CD4-positive, alpha-beta T cell treated with Interleukin-4 for 4 hours (primary cell): ENCODE data around the gene NDUFV3.
"Not testable (repeated sequence)": the region's sequence is repeated elsewhere in the genome, so short reads cannot be mapped to it uniquely, and the experiment has no call there.

ENCODE experiments used
- DNase-seq: peaks from one replicate; pipeline ENCODE4 v3.0.0-alpha.2; 2020

NDUFV3 gene

DNA sequence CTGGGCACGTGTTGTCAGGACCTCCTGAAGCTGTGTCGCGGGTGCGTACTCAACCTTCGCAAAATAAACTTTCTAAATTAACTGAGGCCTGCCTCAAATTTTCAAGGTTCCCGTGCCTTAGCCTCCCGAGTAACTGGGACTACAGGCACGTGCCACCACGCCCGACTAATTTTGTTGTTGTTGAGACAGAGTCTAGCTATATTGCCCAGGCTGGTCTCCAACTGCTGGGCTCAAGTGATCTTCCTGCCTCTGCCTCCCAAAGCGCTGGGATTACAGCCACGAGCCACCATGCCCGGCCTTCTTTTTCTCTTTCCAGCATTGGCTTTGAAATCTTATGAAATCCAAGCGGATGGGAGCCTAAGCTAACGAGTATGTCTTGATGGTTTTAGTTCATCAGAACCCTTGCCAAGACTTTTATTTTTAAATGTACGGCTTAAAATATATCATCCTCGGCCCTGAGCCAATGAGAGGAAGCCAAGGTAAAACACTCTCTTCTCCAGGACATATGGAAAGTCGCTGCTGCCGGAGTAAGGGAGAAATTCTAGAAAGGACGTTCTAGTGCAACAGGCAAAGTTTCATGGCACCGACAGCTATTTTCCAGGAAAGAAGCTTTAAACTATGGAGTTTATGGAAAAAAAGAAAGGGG is 45.0 kb downstream of the NDUFV3 start:
- DNase-seq, result no peak

DNA sequence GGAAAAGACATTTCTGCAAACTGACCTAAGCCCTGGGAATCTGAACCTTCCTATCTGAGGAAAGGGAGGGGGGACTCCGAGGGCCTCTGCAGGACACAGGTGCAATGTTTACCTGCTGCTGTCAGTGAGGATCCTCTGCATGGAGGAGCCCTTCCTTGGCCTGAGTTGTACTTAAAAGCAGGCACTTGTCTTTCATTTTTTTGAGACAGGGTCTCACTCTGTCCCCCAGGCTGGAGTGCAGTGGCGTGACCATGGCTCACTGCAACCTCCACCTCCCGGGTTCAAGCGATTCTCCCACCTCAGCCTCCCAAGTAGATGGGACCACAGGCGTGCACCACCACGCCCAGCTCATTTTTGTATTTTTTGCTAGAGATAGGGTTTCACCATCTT is 45.5 kb downstream of the NDUFV3 start:
- DNase-seq, result not testable (repeated sequence)

DNA sequence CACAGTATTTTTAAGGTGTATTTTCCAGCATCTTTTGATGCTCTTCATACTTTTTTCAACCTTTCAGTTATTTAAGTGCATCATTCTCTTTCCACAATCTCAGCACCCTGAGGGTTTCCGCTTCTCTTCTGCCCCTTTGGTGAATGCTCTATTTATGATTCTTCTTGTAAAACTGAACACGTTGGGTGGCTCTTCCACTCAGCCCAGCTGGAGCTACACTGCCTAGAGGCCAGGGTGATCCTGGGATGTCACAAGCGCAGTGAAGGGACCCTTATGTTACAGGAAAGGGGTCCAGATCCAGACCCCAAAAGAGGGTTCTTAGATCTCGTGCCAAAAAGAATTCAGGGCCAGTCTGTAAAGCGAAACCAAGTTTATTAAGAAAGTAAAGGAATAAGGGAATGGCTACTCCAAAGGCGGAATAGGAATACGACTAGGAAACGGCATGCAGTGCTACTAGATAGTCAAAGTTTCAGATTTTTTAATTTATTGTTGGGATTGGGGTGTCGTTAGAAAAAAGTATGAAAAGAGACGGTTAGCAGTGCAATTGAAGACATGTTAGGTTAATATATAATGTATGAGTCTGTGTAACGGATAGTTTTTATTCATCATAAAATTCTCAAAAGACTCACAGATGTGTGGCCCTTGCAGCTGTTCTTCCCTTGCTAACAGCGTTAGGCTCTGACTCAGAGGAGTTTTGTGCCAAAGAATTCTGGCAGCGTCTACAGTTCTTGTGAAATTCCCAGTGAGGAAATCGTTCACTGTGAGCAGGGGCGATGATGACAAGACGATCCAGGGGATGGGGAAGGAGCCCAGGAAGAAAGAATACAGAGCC is 46.7 kb downstream of the NDUFV3 start:
- no peak for DNase-seq

DNA sequence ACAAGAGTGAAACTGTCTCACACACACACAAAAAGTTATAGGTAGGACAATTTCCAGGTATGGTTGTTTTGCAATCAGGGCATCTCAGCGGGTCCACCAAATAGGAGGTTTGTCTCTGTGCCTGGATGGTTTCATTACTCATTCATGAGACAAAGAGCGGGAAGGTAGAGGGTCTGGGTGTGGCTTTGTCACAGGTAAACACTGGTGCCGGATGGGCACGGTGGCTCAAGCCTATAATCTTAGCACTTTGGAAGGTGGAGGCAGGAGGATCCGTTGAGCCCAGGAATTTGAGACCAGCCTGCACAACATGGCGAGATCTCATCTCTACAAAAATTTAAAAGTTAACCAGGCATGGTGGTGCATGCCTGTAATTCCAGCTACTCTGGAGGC is 48.6 kb downstream of the NDUFV3 start:
- DNase-seq, result no peak

DNA sequence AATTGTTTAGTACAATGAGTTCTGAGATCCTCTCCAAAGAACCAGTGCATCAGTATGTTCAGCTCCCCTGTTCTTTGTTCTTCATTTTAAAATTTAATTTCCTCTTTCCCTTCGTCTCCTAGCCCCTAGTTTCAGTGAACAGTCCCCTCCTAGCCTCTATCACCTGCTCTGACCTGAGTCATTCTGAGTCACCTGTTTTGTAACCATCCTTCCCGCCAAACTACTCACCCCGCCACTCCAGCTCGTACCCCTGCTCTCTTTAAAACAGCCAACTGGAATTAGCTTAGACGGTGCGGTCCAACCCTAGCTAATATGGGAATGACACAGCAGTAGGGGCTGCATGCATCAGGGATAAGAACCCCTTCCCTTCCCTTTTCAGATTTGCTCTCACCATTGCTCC is 49.1 kb downstream of the NDUFV3 start:
- DNase-seq, result no peak

DNA sequence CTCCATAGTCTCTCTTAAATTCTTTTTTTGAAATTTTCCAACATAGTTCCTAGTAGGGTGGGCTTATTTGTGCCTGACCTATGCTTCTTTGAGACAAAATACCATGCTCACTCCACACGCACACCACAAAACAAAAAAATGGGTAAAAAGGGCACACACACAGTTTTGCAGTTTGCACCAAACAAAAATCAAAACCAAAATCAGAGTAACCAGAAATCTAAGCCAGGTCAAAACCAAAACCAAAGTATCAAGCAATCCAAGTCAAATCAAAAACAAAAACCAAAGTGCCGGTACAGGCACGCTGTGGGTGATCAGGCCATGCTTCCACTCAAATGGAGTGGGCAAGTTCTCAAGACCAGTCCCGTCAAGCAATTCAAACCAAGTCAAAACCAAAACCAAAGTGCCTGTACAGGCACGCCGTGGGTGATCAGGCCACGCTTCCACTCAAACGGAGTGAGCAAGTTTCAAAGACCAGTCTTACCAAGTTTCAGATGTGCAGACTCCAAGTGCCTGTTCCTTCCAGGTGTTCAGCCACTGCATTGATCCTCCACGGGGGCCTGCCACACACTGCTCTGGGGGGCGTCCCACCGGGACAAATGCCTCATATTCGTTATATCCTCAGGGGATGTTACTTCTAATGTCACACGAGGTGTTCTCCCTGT is 56.1 kb downstream of the NDUFV3 start:
- not testable (repeated sequence) for DNase-seq

DNA sequence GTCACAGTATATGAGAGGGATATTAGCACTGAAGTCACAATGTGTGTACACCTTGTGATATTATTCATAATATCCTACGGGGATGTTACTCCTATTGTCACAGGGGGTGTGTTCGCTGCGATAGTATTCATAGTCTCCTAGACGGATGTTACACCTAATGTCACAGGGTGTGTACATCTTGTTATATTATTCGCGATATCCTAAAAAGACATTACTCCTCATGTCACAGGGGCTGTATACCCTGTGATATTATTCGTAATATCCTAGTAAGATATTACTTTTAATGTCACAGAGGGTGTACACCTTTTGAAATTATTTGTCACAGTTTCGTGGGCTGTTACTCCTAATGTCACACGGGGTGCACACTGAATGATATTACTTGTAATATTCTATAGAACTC is 58.1 kb downstream of the NDUFV3 start:
- not testable (repeated sequence) for DNase-seq

DNA sequence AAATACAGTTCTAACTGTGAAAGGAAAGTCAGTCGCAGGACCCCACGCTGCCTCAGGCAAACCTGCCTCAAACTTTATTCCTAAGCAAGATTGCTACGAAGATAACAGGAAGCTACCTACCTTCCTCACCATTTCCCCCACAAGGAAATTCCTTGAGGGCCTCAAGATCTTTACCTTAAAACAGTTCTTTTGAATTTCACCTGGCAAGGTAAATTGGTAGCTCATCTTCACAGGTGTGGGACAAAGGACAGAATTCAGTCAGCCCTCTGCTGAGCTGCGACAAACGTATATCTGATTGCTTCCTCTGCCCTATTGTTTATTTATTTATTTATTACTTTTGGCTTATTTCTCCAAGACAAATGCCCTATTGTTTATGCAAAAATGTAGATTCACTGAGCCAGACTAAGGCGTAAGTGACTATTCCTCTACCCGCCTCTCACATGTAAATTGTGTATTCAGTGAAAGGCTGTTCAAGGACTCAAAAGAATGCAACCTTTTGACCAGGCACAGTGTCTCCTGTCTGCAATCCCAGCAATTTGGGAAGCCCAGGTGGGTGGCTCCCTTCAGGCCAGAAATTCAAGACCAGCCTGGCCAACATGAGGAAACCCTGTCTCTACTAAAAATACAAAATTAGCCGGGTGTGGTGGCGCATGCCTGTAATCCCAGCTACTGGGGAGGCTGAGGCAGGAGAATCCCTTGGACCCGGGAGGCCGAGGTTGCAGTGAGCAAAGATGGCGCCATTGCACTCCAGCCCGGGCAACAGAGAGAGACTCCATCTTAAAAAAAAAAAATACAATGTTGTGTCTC is 63.9 kb downstream of the NDUFV3 start:
- DNase-seq, result no peak

DNA sequence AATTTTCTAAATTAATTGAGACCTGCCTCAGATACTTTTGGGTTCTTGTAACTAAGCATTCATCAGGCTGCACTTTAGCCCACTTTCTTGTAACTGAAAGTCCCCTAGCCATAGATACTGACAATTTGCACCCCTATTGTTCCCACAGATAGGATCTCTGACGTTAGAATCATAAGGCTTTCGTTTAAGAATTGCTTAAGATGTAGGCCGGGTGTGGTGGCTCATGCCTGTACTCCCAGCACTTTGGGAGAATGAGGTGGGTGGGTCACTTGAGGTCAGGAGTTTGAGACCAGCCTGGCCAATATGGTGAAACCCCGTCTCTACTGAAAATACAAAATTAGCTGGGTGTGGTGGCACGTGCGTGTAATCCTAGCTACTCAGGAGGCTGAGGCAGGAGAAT is 65.0 kb downstream of the NDUFV3 start:
- not testable (repeated sequence) for DNase-seq

DNA sequence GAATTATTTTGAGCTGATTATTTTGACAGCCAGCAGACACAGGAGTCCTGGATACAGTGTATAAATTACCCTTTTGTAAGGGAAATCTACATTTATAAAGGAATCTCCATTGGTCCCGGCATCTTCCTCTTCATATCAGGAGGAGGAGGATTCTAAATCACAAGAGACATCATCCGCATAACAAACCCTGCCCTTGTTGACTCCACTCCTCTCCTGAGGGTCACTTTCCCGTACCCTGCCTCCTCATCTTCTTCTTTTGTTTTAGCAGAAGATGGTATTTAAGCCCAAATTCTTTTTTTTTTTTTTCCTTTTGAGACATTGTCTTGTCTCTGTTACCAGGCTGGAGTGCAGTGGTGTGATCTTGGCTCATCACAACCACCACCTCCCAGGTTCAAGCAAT is 66.6 kb downstream of the NDUFV3 start:
- DNase-seq, result no peak

DNA sequence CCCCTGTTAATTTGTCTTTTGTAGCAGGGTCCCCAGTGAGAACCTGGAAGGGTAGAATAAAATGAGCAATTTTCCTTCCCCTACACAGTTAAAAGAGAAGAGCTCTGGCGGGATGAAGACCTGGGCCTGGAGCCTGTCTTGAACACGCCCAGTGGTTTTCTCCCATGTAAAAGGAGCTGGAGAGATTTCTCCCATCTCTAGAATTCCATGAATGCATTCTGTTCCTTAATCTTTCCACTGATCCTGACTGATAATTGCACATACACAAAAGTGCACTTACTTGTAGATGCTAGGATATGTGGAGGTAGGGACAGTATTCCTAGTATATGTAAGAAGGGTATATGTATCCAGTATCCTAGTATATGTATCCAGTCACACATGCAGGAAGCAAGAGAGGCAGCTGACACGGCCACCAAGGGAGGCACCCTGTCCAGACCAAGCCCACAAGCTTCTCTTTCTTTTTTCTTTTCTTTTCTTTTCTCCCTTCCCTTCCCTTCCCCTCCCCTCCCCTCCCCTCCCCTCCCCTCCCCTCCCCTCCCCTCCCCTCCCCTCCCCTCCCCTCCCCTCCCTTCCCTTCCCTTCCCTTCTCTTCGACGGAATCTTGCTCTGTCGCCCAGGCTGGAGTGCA is 69.4 kb downstream of the NDUFV3 start:
- no peak for DNase-seq
